ENCODE data around the gene RBBP6.
A peak's percentile ranks its signal among the peaks of the same experiment; 100 is the strongest.

Gene RBBP6

GRCh38 chr16:24539295-24539849 lies at the start of gene RBBP6 (continued):
- TF ChIP-seq ZNF354C (tag by site-specific recombination; IDR thresholded peaks at IDR 0.05; ENCODE audit: borderline replicate concordance, low read depth) (no peak), KLF1 (tag by site-specific recombination; IDR thresholded peaks at IDR 0.05) (0 out of 2 replicates have a peak, but pooled peaks have one; percentile 50), ZNF148 (tag by site-specific recombination; IDR thresholded peaks at IDR 0.05; ENCODE audit: borderline replicate concordance) (no peak), SP3 (tag by site-specific recombination; IDR thresholded peaks at IDR 0.05) (peak; percentile 96), ZNF16 (tag by site-specific recombination; IDR thresholded peaks at IDR 0.05; ENCODE audit: low read depth) (no peak), ZNF645 (tag by site-specific recombination; IDR thresholded peaks at IDR 0.05) (no peak), ZNF10 (tag by site-specific recombination; IDR thresholded peaks at IDR 0.05) (no peak), ZNF19 (tag by site-specific recombination; IDR thresholded peaks at IDR 0.05; ENCODE audit: low read depth) (no peak), ZNF510 (tag by site-specific recombination; IDR thresholded peaks at IDR 0.05; ENCODE audit: insufficient replicate concordance) (no peak), ZNF140 (tag by site-specific recombination; IDR thresholded peaks at IDR 0.05) (no peak), ZBTB21 (tag by site-specific recombination; IDR thresholded peaks at IDR 0.05) (peak; percentile 52; the same call in 1 of the 2 replicates), KLF16 (tag by site-specific recombination; IDR thresholded peaks at IDR 0.05) (peak; percentile 71; the same call in 1 of the 2 replicates), ZNF558 (tag by site-specific recombination; IDR thresholded peaks at IDR 0.05) (no peak), ZNF560 (tag by site-specific recombination; IDR thresholded peaks at IDR 0.05; ENCODE audit: borderline replicate concordance) (no peak), KLF9 (tag by site-specific recombination; IDR thresholded peaks at IDR 0.05; ENCODE audit: low read depth) (peak; percentile 84), ZBTB48 (tag by site-specific recombination; IDR thresholded peaks at IDR 0.05) (no peak; the same call in 1 of the 2 replicates), ZNF658 (tag by site-specific recombination; IDR thresholded peaks at IDR 0.05) (no peak), ZNF24 (tag by site-specific recombination; IDR thresholded peaks at IDR 0.05) (no peak; the same call in 1 of the 2 replicates), MEIS1 (CRISPR knock-in tag; IDR thresholded peaks at IDR 0.05; ENCODE audit: borderline replicate concordance) (no peak), ZNF416 (tag by site-specific recombination; IDR thresholded peaks at IDR 0.05) (no peak), HOXA7 (CRISPR knock-in tag; IDR thresholded peaks at IDR 0.05; ENCODE audit: borderline replicate concordance) (no peak), ZXDB (tag by site-specific recombination; IDR thresholded peaks at IDR 0.05) (peak; percentile 100), ATF2 (tag by site-specific recombination; IDR thresholded peaks at IDR 0.05; ENCODE audit: low read depth) (peak; percentile 85; the same call in 1 of the 2 replicates)
- TF ChIP-seq, protein P1, sequence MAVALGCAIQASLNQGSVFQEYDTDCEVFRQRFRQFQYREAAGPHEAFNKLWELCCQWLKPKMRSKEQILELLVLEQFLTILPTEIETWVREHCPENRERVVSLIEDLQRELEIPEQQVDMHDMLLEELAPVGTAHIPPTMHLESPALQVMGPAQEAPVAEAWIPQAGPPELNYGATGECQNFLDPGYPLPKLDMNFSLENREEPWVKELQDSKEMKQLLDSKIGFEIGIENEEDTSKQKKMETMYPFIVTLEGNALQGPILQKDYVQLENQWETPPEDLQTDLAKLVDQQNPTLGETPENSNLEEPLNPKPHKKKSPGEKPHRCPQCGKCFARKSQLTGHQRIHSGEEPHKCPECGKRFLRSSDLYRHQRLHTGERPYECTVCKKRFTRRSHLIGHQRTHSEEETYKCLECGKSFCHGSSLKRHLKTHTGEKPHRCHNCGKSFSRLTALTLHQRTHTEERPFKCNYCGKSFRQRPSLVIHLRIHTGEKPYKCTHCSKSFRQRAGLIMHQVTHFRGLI (tag by site-specific recombination; IDR thresholded peaks at IDR 0.05) = peak; percentile 48; the same call in 1 of the 2 replicates
- TF ChIP-seq, protein P2, sequence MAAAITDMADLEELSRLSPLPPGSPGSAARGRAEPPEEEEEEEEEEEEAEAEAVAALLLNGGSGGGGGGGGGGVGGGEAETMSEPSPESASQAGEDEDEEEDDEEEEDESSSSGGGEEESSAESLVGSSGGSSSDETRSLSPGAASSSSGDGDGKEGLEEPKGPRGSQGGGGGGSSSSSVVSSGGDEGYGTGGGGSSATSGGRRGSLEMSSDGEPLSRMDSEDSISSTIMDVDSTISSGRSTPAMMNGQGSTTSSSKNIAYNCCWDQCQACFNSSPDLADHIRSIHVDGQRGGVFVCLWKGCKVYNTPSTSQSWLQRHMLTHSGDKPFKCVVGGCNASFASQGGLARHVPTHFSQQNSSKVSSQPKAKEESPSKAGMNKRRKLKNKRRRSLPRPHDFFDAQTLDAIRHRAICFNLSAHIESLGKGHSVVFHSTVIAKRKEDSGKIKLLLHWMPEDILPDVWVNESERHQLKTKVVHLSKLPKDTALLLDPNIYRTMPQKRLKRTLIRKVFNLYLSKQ (tag by site-specific recombination; IDR thresholded peaks at IDR 0.05; ENCODE audit: borderline replicate concordance) = no peak
- TF ChIP-seq, protein P3, sequence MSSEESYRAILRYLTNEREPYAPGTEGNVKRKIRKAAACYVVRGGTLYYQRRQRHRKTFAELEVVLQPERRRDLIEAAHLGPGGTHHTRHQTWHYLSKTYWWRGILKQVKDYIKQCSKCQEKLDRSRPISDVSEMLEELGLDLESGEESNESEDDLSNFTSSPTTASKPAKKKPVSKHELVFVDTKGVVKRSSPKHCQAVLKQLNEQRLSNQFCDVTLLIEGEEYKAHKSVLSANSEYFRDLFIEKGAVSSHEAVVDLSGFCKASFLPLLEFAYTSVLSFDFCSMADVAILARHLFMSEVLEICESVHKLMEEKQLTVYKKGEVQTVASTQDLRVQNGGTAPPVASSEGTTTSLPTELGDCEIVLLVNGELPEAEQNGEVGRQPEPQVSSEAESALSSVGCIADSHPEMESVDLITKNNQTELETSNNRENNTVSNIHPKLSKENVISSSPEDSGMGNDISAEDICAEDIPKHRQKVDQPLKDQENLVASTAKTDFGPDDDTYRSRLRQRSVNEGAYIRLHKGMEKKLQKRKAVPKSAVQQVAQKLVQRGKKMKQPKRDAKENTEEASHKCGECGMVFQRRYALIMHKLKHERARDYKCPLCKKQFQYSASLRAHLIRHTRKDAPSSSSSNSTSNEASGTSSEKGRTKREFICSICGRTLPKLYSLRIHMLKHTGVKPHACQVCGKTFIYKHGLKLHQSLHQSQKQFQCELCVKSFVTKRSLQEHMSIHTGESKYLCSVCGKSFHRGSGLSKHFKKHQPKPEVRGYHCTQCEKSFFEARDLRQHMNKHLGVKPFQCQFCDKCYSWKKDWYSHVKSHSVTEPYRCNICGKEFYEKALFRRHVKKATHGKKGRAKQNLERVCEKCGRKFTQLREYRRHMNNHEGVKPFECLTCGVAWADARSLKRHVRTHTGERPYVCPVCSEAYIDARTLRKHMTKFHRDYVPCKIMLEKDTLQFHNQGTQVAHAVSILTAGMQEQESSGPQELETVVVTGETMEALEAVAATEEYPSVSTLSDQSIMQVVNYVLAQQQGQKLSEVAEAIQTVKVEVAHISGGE (tag by site-specific recombination; conservative IDR thresholded peaks at IDR 0.05; ENCODE audit: low read depth) = peak; percentile 44
- TF ChIP-seq, protein P4, sequence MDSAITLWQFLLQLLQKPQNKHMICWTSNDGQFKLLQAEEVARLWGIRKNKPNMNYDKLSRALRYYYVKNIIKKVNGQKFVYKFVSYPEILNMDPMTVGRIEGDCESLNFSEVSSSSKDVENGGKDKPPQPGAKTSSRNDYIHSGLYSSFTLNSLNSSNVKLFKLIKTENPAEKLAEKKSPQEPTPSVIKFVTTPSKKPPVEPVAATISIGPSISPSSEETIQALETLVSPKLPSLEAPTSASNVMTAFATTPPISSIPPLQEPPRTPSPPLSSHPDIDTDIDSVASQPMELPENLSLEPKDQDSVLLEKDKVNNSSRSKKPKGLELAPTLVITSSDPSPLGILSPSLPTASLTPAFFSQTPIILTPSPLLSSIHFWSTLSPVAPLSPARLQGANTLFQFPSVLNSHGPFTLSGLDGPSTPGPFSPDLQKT (IDR thresholded peaks at IDR 0.05; ENCODE audit: borderline replicate concordance, low read depth, low read length) = no peak

Measured in HEK293 (cell line).